K562 (cell line): ENCODE data around the gene UBE2A. TPM values are rescaled to one million over a fixed set of nuclear protein-coding genes. Genes with fewer than 3 reads are reported as not detected.

Experiments used
- ATAC-seq: fragments of 200-7000 bp; cut with Tn5 transposase; 3 replicates; pipeline ENCODE4 v1.9.1; 2020; ENCODE audit warnings: moderate library complexity
- BruUV-seq: library from RNA; stranded (reverse); fragments of 400-500 nt; replicated peaks from 2 replicates; lab custom pipeline; 2021; lab: Mats Ljungman, UMichigan
- CTCF ChIA-PET: fragments of 300-600 bp; formaldehyde crosslinking; extraction: SDS; loops from one replicate; lab custom pipeline; 2021; ENCODE audit warnings: low intra/inter-chr PET ratio; lab: Yijun Ruan, JAX
- POLR2A ChIA-PET: fragments of 300-600, 350-650 bp; sonication (Branson Sonifier 250); formaldehyde crosslinking; extraction: SDS; loops from one replicate; lab custom pipeline; 2021; ENCODE audit warnings: antibody characterized with exemption, inconsistent platforms; lab: Yijun Ruan, JAX
- DNase-seq, 4 experiments: peaks; one replicate each; pipeline versions ENCODE4 v3.0.0 to v3.0.0-alpha.2; 2011 to 2018; ENCODE audit warnings: low spot score in 3 of 4, mixed read lengths in 3 of 4; ENCODE audit errors: extremely low read depth in 1 of 4
- FAIRE-seq: peaks from 2 replicates; lab custom pipeline; 2011; peaks lifted over from hg19 to GRCh38; lab: Jason Lieb, UNC
- H2AFZ ChIP-seq: 2 replicates; pipeline ENCODE4 v1.6.0; 2011; ENCODE audit warnings: low read depth, low read length, control low read depth, inconsistent platforms
- H3K27ac ChIP-seq: fragments of 200-600 bp; 3 replicates; pipeline ENCODE4 v1.8.0; 2011; ENCODE audit warnings: low read depth, mild to moderate bottlenecking, control low read depth, inconsistent platforms, low read length, moderate library complexity, mixed read lengths; ENCODE audit errors: extremely low read depth
- H3K27me3 ChIP-seq, 2 experiments: fragments of 300-600 bp in 1 of 2; 2 replicates in 1 of 2; 3 replicates in 1 of 2; pipeline versions ENCODE4 v1.6.0 to v1.8.0; 2011; ENCODE audit warnings: inconsistent platforms in 2 of 2, low read length in 2 of 2, mild to moderate bottlenecking in 1 of 2, mixed read lengths in 1 of 2, moderate library complexity in 1 of 2; ENCODE audit not compliant: control insufficient read depth in 2 of 2, insufficient read depth in 2 of 2
- H3K36me3 ChIP-seq: fragments of 300-600 bp; 3 replicates; pipeline ENCODE4 v1.8.0; 2011; ENCODE audit warnings: mild to moderate bottlenecking, low read length, inconsistent platforms; ENCODE audit not compliant: control insufficient read depth, insufficient read depth
- H3K4me1 ChIP-seq, 2 experiments: fragments of 200-600 bp in 1 of 2; replicated peaks in 1 of 2; 2 replicates in 1 of 2; 3 replicates in 1 of 2; pipeline versions ENCODE4 v1.5.1 to v1.8.0; 2011; ENCODE audit warnings: inconsistent platforms in 2 of 2, low read length in 2 of 2, mild to moderate bottlenecking in 1 of 2, mixed read lengths in 1 of 2, moderate library complexity in 1 of 2; ENCODE audit not compliant: control insufficient read depth in 2 of 2, insufficient read depth in 2 of 2
- H3K4me2 ChIP-seq: 2 replicates; pipeline ENCODE4 v1.6.1; 2011; ENCODE audit warnings: low read length, control low read depth, inconsistent platforms, mixed read lengths; ENCODE audit not compliant: insufficient read depth
- H3K4me3 ChIP-seq: fragments of 200-600 bp; sonication (generic), shearing (Covaris generic); 2 replicates; pipeline ENCODE4 v1.5.1; 2016; ENCODE audit warnings: control low read depth, inconsistent platforms
- H3K79me2 ChIP-seq: fragments of 200-600 bp; 3 replicates; pipeline ENCODE4 v1.8.0; 2011; ENCODE audit warnings: low read length, inconsistent platforms; ENCODE audit not compliant: control insufficient read depth, insufficient read depth
- H3K9ac ChIP-seq, 2 experiments: 2 replicates each; pipeline versions ENCODE4 v1.6.0 to v1.6.1; 2011; ENCODE audit warnings: low read depth in 2 of 2, low read length in 2 of 2, control low read depth in 1 of 2, inconsistent platforms in 1 of 2, mild to moderate bottlenecking in 1 of 2, mixed read lengths in 1 of 2; ENCODE audit not compliant: insufficient read depth in 1 of 2
- H3K9me1 ChIP-seq: one replicate; pipeline ENCODE4 v1.6.0; 2011; ENCODE audit warnings: inconsistent platforms, mild to moderate bottlenecking, low read length, moderate library complexity; ENCODE audit not compliant: control insufficient read depth, insufficient read depth
- H3K9me3 ChIP-seq: replicated peaks from 2 replicates; pipeline ENCODE4 v1.5.1; 2011; ENCODE audit warnings: low read depth, low read length, inconsistent platforms; ENCODE audit not compliant: control insufficient read depth, insufficient read depth
- H4K20me1 ChIP-seq: replicated peaks from 2 replicates; pipeline ENCODE4 v1.6.1; 2011; ENCODE audit warnings: low read length, inconsistent platforms, mixed read lengths; ENCODE audit not compliant: control insufficient read depth, insufficient read depth
- MEF2D ChIP-seq: conservative IDR thresholded peaks from 2 replicates; pipeline ENCODE4 v1.6.1; 2016; ENCODE audit warnings: low read depth, missing genetic modification characterization, missing compliant biosample characterization
- WGBS: fragments of 100-300 bp; shearing (Covaris generic); methylation state at CpG from one replicate; pipeline ENCODE4 v1.1.6; 2016; ENCODE audit warnings: low coverage, mixed read lengths; ENCODE audit not compliant: insufficient coverage; ENCODE audit errors: missing lambda C conversion rate; 5-methylcytosine and 5-hydroxymethylcytosine counted together
- in situ Hi-C: fragments of 300-500 bp; cut with MboI; formaldehyde crosslinking; loops from 4 replicates; pipeline ENCODE4 v1.15.0; 2018; ENCODE audit warnings: inconsistent platforms, mixed read lengths
- intact Hi-C: fragments of 100-400 bp; cut with micrococcal nuclease; formaldehyde crosslinking; loops from 2 replicates; pipeline ENCODE4 v1.14.2; 2022
- polyA plus RNA-seq, 8 experiments: library from polyadenylated mRNA; depleted of rRNA in 4 of 8; stranded (reverse) in 5 of 8; unstranded in 3 of 8; fragments of >200 nt; fragmentation: Nextera tagmentation in 2 of 8; fragmentation: Illumina TruSeq in 1 of 8; extraction: Ambion mirVana in 2 of 8; extraction: Trizol in 1 of 8; gene quantifications; 2 replicates each; pipeline versions ENCODE4 v1.2.1 to v1.2.3, GENCODE V29; 2011 to 2014; ENCODE audit warnings: inconsistent platforms in 1 of 8, missing spikeins in 1 of 8
- total RNA-seq, 7 experiments: library from RNA; depleted of rRNA in 6 of 7; stranded (reverse); fragments of >200 nt in 6 of 7; fragmentation: Illumina TruSeq in 2 of 7; extraction: Trizol in 2 of 7; gene quantifications; 2 replicates each; pipeline versions ENCODE4 v1.2.1 to v1.2.3, GENCODE V29; 2011 to 2021; ENCODE audit warnings: low replicate concordance in 1 of 7
- TF ChIP-seq, protein P1 (sequence below): sonication (generic); formaldehyde crosslinking; IDR thresholded peaks from 2 replicates; pipeline ENCODE4 v1.8.0; 2022; ENCODE audit warnings: mild to moderate bottlenecking, missing genetic modification reagents
- TF ChIP-seq, protein P2 (sequence below): fragments of 450-650 bp; IDR thresholded peaks from 2 replicates; pipeline ENCODE4 v1.6.1; 2016; ENCODE audit warnings: mild to moderate bottlenecking, moderate library complexity

The UBE2A gene
- total and polyA plus RNA-seq, 9 of the 15 experiments (the other 6 are each of a cell fraction or from before 2014, with no cell fraction given) = 21.6 to 87.6 (median 47.8) TPM

DNA sequence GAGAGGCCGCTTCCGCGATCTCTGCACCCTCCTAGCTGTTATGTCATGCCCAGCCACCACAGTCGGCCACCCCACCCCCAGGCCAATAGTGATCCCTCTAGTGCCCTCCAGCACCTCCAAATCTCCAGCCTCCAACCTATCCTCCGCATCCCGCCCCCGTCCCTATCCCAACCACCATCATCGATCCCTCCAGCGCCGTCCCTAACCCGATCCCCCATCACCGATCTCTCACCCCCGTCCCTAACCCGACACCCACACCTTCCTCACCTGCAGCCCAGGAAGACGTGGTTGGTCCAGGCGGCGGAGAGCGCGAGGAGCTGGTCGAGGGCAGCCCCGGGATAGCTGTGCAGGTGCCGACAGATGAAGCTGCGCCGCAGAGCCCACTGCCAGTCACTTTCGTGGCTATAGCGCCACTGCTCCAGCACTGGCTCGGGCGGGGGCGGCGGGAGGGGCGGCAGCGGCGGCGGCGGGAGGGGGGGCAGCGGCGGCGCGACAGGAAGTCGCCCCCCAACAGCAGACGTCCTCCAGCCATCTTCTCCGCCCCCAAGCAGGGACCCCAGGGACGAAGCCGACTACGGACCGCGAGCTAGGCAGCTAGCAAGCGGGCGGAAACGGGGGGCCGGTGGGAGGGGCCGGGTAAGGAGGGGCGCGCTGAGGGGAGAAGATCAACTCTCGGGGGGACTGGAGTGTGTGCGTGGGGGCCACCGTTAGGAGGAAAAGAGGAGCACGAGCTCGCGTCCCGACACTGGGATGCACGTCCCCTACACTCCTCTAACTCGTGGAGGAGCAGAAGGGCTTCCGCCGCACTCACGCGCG is 31.3 kb downstream of the UBE2A start:
- 2% methylated on average over 26 of the region's 68 CpGs for WGBS
- TF ChIP-seq, protein P1, sequence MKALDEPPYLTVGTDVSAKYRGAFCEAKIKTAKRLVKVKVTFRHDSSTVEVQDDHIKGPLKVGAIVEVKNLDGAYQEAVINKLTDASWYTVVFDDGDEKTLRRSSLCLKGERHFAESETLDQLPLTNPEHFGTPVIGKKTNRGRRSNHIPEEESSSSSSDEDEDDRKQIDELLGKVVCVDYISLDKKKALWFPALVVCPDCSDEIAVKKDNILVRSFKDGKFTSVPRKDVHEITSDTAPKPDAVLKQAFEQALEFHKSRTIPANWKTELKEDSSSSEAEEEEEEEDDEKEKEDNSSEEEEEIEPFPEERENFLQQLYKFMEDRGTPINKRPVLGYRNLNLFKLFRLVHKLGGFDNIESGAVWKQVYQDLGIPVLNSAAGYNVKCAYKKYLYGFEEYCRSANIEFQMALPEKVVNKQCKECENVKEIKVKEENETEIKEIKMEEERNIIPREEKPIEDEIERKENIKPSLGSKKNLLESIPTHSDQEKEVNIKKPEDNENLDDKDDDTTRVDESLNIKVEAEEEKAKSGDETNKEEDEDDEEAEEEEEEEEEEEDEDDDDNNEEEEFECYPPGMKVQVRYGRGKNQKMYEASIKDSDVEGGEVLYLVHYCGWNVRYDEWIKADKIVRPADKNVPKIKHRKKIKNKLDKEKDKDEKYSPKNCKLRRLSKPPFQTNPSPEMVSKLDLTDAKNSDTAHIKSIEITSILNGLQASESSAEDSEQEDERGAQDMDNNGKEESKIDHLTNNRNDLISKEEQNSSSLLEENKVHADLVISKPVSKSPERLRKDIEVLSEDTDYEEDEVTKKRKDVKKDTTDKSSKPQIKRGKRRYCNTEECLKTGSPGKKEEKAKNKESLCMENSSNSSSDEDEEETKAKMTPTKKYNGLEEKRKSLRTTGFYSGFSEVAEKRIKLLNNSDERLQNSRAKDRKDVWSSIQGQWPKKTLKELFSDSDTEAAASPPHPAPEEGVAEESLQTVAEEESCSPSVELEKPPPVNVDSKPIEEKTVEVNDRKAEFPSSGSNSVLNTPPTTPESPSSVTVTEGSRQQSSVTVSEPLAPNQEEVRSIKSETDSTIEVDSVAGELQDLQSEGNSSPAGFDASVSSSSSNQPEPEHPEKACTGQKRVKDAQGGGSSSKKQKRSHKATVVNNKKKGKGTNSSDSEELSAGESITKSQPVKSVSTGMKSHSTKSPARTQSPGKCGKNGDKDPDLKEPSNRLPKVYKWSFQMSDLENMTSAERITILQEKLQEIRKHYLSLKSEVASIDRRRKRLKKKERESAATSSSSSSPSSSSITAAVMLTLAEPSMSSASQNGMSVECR = 0 out of 2 replicates have a peak, but pooled peaks have one; percentile 48
- TF ChIP-seq, protein P2, sequence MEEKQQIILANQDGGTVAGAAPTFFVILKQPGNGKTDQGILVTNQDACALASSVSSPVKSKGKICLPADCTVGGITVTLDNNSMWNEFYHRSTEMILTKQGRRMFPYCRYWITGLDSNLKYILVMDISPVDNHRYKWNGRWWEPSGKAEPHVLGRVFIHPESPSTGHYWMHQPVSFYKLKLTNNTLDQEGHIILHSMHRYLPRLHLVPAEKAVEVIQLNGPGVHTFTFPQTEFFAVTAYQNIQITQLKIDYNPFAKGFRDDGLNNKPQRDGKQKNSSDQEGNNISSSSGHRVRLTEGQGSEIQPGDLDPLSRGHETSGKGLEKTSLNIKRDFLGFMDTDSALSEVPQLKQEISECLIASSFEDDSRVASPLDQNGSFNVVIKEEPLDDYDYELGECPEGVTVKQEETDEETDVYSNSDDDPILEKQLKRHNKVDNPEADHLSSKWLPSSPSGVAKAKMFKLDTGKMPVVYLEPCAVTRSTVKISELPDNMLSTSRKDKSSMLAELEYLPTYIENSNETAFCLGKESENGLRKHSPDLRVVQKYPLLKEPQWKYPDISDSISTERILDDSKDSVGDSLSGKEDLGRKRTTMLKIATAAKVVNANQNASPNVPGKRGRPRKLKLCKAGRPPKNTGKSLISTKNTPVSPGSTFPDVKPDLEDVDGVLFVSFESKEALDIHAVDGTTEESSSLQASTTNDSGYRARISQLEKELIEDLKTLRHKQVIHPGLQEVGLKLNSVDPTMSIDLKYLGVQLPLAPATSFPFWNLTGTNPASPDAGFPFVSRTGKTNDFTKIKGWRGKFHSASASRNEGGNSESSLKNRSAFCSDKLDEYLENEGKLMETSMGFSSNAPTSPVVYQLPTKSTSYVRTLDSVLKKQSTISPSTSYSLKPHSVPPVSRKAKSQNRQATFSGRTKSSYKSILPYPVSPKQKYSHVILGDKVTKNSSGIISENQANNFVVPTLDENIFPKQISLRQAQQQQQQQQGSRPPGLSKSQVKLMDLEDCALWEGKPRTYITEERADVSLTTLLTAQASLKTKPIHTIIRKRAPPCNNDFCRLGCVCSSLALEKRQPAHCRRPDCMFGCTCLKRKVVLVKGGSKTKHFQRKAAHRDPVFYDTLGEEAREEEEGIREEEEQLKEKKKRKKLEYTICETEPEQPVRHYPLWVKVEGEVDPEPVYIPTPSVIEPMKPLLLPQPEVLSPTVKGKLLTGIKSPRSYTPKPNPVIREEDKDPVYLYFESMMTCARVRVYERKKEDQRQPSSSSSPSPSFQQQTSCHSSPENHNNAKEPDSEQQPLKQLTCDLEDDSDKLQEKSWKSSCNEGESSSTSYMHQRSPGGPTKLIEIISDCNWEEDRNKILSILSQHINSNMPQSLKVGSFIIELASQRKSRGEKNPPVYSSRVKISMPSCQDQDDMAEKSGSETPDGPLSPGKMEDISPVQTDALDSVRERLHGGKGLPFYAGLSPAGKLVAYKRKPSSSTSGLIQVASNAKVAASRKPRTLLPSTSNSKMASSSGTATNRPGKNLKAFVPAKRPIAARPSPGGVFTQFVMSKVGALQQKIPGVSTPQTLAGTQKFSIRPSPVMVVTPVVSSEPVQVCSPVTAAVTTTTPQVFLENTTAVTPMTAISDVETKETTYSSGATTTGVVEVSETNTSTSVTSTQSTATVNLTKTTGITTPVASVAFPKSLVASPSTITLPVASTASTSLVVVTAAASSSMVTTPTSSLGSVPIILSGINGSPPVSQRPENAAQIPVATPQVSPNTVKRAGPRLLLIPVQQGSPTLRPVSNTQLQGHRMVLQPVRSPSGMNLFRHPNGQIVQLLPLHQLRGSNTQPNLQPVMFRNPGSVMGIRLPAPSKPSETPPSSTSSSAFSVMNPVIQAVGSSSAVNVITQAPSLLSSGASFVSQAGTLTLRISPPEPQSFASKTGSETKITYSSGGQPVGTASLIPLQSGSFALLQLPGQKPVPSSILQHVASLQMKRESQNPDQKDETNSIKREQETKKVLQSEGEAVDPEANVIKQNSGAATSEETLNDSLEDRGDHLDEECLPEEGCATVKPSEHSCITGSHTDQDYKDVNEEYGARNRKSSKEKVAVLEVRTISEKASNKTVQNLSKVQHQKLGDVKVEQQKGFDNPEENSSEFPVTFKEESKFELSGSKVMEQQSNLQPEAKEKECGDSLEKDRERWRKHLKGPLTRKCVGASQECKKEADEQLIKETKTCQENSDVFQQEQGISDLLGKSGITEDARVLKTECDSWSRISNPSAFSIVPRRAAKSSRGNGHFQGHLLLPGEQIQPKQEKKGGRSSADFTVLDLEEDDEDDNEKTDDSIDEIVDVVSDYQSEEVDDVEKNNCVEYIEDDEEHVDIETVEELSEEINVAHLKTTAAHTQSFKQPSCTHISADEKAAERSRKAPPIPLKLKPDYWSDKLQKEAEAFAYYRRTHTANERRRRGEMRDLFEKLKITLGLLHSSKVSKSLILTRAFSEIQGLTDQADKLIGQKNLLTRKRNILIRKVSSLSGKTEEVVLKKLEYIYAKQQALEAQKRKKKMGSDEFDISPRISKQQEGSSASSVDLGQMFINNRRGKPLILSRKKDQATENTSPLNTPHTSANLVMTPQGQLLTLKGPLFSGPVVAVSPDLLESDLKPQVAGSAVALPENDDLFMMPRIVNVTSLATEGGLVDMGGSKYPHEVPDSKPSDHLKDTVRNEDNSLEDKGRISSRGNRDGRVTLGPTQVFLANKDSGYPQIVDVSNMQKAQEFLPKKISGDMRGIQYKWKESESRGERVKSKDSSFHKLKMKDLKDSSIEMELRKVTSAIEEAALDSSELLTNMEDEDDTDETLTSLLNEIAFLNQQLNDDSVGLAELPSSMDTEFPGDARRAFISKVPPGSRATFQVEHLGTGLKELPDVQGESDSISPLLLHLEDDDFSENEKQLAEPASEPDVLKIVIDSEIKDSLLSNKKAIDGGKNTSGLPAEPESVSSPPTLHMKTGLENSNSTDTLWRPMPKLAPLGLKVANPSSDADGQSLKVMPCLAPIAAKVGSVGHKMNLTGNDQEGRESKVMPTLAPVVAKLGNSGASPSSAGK = no peak
- TF ChIP-seq MEF2D = no peak

More for the DNA sequence above, 31.3 kb downstream of the UBE2A start:
- CTCF ChIA-PET = interaction anchor here (1.3 kb wide), 1 partner anchor 124 kb away, joined by 6 read pairs; no protein-coding TSS in a partner anchor
- H3K9ac ChIP-seq = peak overlapping the region; percentile 92 to 100
- POLR2A ChIA-PET = interaction anchor here (0.7 to 1.3 kb wide), 9 partner anchors 9 to 181 kb away, joined by 3 to 4 read pairs (median 4); no protein-coding TSS in a partner anchor
- TSS peak; percentile 44 for BruUV-seq
- peak overlapping the region; percentile 95 for H3K27ac ChIP-seq
- H3K4me1 ChIP-seq = peaks cover 7 to 12% of the 10 kb centered on the region in 2 experiments; a peak in 4 of 5 replicates
- peaks cover 58% of the 10 kb centered on the region for H3K79me2 ChIP-seq
- ATAC-seq = peak; percentile 84
- peak overlapping the region; percentile 99 for H2AFZ ChIP-seq
- peak overlapping the region; percentile 88 for H3K4me2 ChIP-seq
- H4K20me1 ChIP-seq = peaks cover 20% of the 10 kb centered on the region
- in situ Hi-C loops (no loop called here), intact Hi-C loops (loop anchor here (5.0 to 10.0 kb wide), 2 partner anchors 87 to 91 kb away; partner anchors contain the start of gene SEPTIN6)
- H3K9me3 ChIP-seq = no peaks in the 10 kb centered on the region
- peaks cover 29% of the 10 kb centered on the region for H3K36me3 ChIP-seq
- H3K9me1 ChIP-seq = no peaks in the 10 kb centered on the region
- peak overlapping the region; percentile 84 for H3K4me3 ChIP-seq
- DNase-seq = peak in 2 of 4 experiments; percentile 48 to 57
- FAIRE-seq = no peak
- no peaks in the 10 kb centered on the region for H3K27me3 ChIP-seq
